OCI-LY3 (cell line): ENCODE measurements around the gene TMEM8B.

Experiments
- H2AFZ ChIP-seq: fragments of 200-600, 300-600 bp; shearing (Covaris generic); 2 replicates; pipeline ENCODE4 v1.6.0; 2014; ENCODE audit warnings: antibody characterized with exemption, low read depth, low read length
- H3K27ac ChIP-seq: fragments of 200-600, 300-600 bp; sonication (generic); 2 replicates; pipeline ENCODE4 v1.5.1; 2014; ENCODE audit warnings: mild to moderate bottlenecking, low read length, moderate library complexity, mixed read lengths
- H3K27me3 ChIP-seq: fragments of 200-600, 300-600 bp; sonication (generic); 2 replicates; pipeline ENCODE4 v1.6.1; 2014; ENCODE audit warnings: low read depth, low read length, mixed read lengths
- H3K36me3 ChIP-seq: fragments of 200-600, 300-600 bp; sonication (generic); replicated peaks from 2 replicates; pipeline ENCODE3; 2014; ENCODE audit warnings: low read depth, low read length, mixed read lengths
- H3K4me1 ChIP-seq: fragments of 300-600, 200-600 bp; sonication (generic); 2 replicates; pipeline ENCODE4 v1.6.1; 2014; ENCODE audit warnings: low read length, mixed read lengths
- H3K4me2 ChIP-seq: fragments of 200-600, 300-600 bp; sonication (generic); 2 replicates; pipeline ENCODE4 v1.6.1; 2014; ENCODE audit warnings: low read length, mixed read lengths
- H3K4me3 ChIP-seq: fragments of 300-600, 200-600 bp; sonication (generic); 2 replicates; pipeline ENCODE4 v1.5.1; 2014; ENCODE audit warnings: antibody characterized with exemption, mild to moderate bottlenecking, low read length, moderate library complexity
- H3K79me2 ChIP-seq: fragments of 300-600, 200-600 bp; shearing (Covaris generic); 2 replicates; pipeline ENCODE4 v1.6.1; 2014; ENCODE audit warnings: mild to moderate bottlenecking, low read length, mixed read lengths
- H3K9ac ChIP-seq: fragments of 300-600, 200-600 bp; shearing (Covaris generic); 2 replicates; pipeline ENCODE4 v1.6.0; 2014; ENCODE audit warnings: mild to moderate bottlenecking, low read length, moderate library complexity
- H3K9me3 ChIP-seq: fragments of 200-600, 300-600 bp; shearing (Covaris generic); 2 replicates; pipeline ENCODE4 v1.6.1; 2014; ENCODE audit warnings: low read length, mixed read lengths; ENCODE audit not compliant: insufficient read depth
- H4K20me1 ChIP-seq: fragments of 200-600, 300-600 bp; sonication (generic); 2 replicates; pipeline ENCODE4 v1.6.1; 2016; ENCODE audit warnings: low read length, mixed read lengths; ENCODE audit not compliant: insufficient read depth
- EZH2phosphoT487 ChIP-seq: fragments of 200-600 bp; shearing (Covaris generic); IDR thresholded peaks from 2 replicates; pipeline ENCODE4 v1.6.1; 2018; ENCODE audit warnings: antibody characterized with exemption, mixed run types, low read depth
- TF ChIP-seq, protein P1 (sequence below): fragments of 200-600, 300-600 bp; sonication (generic); IDR thresholded peaks from 2 replicates; pipeline ENCODE4 v1.5.1; 2014; ENCODE audit warnings: antibody characterized with exemption, low read length, low read depth

TMEM8B gene

DNA sequence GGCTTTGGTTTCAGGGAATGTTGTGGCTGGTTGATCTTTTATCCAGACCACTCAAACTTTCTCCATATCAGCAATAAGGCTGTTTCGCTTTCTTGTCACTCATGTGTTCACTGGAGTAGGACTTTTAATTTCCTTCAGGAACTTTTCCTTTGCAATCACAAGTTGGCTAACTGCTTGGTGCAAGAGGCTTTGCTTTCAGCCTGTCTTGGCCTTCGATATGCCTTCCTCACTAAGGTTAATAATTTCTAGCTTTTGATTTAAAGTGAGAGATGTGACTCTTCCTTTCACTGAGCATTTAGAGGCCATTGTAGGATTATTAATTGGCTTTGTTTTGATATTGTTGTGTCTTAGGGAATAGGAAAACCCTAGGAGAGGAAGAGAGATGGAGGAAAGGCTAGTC lies 70.0 kb downstream of the TMEM8B start:
- Histone ChIP-seq H3K36me3 (no peaks in the 10 kb centered on the region), H3K9me3 (no peaks in the 10 kb centered on the region), H3K27ac (no peak overlapping the region), H3K4me3 (no peak overlapping the region), H4K20me1 (no peaks in the 10 kb centered on the region), H3K27me3 (peaks cover 18% of the 10 kb centered on the region), H3K4me2 (no peak overlapping the region), H3K79me2 (no peaks in the 10 kb centered on the region), H3K9ac (no peak overlapping the region), H3K4me1 (no peaks in the 10 kb centered on the region), H2AFZ (no peak overlapping the region)
- TF ChIP-seq EZH2phosphoT487, result no peak
- TF ChIP-seq, protein P1, sequence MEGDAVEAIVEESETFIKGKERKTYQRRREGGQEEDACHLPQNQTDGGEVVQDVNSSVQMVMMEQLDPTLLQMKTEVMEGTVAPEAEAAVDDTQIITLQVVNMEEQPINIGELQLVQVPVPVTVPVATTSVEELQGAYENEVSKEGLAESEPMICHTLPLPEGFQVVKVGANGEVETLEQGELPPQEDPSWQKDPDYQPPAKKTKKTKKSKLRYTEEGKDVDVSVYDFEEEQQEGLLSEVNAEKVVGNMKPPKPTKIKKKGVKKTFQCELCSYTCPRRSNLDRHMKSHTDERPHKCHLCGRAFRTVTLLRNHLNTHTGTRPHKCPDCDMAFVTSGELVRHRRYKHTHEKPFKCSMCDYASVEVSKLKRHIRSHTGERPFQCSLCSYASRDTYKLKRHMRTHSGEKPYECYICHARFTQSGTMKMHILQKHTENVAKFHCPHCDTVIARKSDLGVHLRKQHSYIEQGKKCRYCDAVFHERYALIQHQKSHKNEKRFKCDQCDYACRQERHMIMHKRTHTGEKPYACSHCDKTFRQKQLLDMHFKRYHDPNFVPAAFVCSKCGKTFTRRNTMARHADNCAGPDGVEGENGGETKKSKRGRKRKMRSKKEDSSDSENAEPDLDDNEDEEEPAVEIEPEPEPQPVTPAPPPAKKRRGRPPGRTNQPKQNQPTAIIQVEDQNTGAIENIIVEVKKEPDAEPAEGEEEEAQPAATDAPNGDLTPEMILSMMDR, result no peak

DNA sequence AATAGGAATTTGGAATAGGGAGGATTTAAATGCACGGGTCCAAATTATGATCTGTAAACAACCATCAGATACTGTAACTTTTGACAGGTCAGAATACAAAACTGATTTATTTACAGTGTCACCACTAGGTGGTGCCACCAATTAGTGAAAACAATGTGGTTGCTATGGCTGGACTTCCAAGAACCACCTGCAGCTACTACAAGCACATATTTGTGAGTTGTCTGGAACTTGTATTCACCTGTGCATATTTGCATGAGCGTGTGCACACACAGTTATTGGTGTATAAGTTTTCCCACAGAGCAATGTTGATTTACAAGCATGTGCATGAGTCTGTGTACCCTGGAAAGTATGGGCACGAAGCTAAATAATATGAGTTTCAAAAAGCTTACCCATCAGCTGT lies 74.0 kb downstream of the TMEM8B start:
- no peak overlapping the region for H3K4me2 ChIP-seq
- peaks cover 25% of the 10 kb centered on the region for H3K27me3 ChIP-seq
- TF ChIP-seq EZH2phosphoT487, result no peak
- TF ChIP-seq, protein P1, result peak; percentile 75
- no peaks in the 10 kb centered on the region for H4K20me1 ChIP-seq
- H3K27ac ChIP-seq, result no peak overlapping the region
- no peak overlapping the region for H3K9ac ChIP-seq
- H3K4me1 ChIP-seq, result no peaks in the 10 kb centered on the region
- H3K79me2 ChIP-seq, result no peaks in the 10 kb centered on the region
- no peaks in the 10 kb centered on the region for H3K36me3 ChIP-seq
- no peak overlapping the region for H2AFZ ChIP-seq
- no peaks in the 10 kb centered on the region for H3K9me3 ChIP-seq
- H3K4me3 ChIP-seq, result no peak overlapping the region

DNA sequence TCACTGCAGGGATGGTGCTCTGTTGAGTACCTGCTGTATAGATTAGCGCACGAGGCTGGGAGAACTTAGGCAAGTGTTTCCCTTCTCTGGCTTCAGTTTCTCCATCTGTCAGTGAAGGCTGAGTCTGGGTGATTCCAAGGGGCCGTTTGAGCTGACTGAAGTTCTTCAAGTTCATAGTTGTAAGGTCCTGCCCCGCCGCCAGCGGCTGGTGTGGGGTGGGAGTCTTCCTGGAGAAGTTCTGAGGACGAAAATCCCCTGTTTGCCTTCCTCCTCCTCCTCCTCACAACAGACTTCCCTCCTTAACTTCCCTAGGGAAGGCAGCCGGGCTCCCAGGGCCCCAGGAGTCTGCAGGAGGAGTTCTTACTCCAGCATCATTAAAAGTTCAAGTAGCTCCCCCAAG lies 75.3 kb downstream of the TMEM8B start:
- Histone ChIP-seq H3K4me1 (no peaks in the 10 kb centered on the region), H3K9ac (no peak overlapping the region), H3K27me3 (peaks cover 18% of the 10 kb centered on the region; the same call in 1 of the 2 replicates), H3K4me3 (no peak overlapping the region), H3K9me3 (no peaks in the 10 kb centered on the region), H3K27ac (no peak overlapping the region), H3K36me3 (no peaks in the 10 kb centered on the region), H4K20me1 (no peaks in the 10 kb centered on the region), H3K79me2 (no peaks in the 10 kb centered on the region), H3K4me2 (no peak overlapping the region), H2AFZ (no peak overlapping the region)
- TF ChIP-seq EZH2phosphoT487, result no peak
- TF ChIP-seq, protein P1, result no peak

DNA sequence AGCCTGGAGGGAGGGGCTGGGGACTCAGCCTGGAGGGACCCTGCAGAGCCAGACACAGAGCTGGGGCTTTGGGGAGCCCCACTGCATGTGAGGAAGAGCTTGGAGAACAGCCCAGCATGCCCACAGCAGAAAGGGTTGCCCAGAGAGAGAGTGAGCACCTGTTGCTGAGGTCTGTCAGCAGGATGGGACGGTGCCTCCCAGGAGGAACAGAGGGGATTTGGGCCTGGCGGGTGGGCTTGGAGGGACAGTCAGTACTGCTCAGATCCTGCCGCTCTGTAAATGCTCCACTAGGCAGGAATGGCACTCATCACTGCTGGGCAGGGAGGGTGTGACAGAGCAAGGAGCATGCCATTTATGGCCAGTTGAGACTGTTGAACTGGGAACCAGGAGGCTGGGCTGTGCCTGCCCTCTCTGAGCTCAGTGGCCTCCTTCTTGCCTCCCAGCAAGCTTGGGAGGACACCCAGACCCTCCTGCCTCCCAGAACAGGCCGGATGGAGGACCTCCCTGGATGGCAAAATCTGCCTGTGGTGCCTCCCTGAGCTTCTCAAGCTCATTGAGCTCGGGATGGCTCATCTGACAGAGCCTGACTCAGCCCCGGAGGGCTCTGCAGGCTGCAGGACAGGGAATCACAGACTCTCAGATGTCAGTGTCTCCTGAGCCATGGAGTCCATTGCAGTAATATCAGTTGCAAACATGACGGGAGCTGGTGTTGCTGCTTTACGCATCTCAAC lies 76.2 kb downstream of the TMEM8B start:
- Histone ChIP-seq H4K20me1 (no peaks in the 10 kb centered on the region), H3K36me3 (no peaks in the 10 kb centered on the region), H3K9ac (no peak overlapping the region), H3K27ac (no peak overlapping the region), H3K9me3 (no peaks in the 10 kb centered on the region), H3K4me3 (no peak overlapping the region), H3K27me3 (peaks cover 18% of the 10 kb centered on the region; the same call in 1 of the 2 replicates), H2AFZ (no peak overlapping the region), H3K79me2 (no peaks in the 10 kb centered on the region), H3K4me2 (no peak overlapping the region), H3K4me1 (no peaks in the 10 kb centered on the region)
- TF ChIP-seq, protein P1, result no peak
- no peak for TF ChIP-seq EZH2phosphoT487
